ENCODE data around the gene CCDC192. TPM values are rescaled to one million over a fixed set of nuclear protein-coding genes. Genes with fewer than 3 reads are reported as not detected.

The CCDC192 gene
- total RNA-seq, 1 donor from 2014 or later, result not detected

DNA sequence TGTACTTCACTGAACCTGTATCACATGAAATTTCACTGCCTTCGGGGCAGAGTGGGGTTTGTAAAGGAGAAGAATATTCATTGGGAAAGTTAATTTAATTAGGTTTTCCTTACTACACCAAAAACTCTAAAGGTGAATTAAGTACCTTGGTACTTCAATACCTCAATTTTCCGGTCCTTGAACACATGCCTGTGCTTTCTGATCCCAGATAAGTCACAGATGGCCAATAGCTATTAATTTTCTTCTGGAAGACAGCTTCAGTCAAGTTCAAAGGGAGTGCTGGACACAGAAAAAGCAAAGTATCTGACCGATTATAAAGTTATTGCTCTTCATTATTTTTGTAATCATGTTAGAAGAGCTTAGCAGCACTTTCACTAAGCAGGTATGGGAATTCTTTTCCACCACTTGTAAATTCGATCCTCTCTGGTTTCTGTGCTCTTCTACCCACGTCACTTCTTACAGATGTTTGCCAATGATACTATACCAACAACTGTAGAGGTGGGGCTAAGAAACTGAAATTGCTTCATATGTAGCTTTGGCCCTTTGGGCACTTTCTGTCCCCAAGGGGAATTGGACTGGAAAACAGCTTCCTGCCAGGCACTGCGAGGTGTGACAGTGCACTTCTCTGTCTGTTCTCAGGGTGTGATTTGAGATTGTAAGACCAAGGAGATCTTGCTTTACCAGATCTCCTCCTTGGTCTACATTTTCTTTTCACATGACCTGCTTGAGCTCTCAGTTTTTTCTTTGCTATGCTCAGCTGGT, 164.0 kb downstream of the CCDC192 start:
- no peaks in the 10 kb centered on the region for H3K36me3 ChIP-seq
- DNase-seq (no peak), ATAC-seq (peak; percentile 79)
- H3K27ac ChIP-seq, result no peak overlapping the region
- TF ChIP-seq, protein P1, sequence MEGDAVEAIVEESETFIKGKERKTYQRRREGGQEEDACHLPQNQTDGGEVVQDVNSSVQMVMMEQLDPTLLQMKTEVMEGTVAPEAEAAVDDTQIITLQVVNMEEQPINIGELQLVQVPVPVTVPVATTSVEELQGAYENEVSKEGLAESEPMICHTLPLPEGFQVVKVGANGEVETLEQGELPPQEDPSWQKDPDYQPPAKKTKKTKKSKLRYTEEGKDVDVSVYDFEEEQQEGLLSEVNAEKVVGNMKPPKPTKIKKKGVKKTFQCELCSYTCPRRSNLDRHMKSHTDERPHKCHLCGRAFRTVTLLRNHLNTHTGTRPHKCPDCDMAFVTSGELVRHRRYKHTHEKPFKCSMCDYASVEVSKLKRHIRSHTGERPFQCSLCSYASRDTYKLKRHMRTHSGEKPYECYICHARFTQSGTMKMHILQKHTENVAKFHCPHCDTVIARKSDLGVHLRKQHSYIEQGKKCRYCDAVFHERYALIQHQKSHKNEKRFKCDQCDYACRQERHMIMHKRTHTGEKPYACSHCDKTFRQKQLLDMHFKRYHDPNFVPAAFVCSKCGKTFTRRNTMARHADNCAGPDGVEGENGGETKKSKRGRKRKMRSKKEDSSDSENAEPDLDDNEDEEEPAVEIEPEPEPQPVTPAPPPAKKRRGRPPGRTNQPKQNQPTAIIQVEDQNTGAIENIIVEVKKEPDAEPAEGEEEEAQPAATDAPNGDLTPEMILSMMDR (IDR thresholded peaks at IDR 0.05), result no peak
- no peak overlapping the region for H3K4me3 ChIP-seq
- intact Hi-C loops (cut with DNase I), result no loop called here
- H3K4me1 ChIP-seq, result peaks cover 12% of the 10 kb centered on the region
- no peaks in the 10 kb centered on the region for H3K9me3 ChIP-seq
- no peaks in the 10 kb centered on the region for H3K27me3 ChIP-seq

GRCh38 chr5:127870914-127871313, 167.7 kb downstream of the CCDC192 start:
- no peaks in the 10 kb centered on the region for H3K36me3 ChIP-seq
- intact Hi-C loops (cut with DNase I), result no loop called here
- TF ChIP-seq, protein P1 (IDR thresholded peaks at IDR 0.05), result no peak
- no peak overlapping the region for H3K27ac ChIP-seq
- no peaks in the 10 kb centered on the region for H3K9me3 ChIP-seq
- H3K27me3 ChIP-seq, result no peaks in the 10 kb centered on the region
- peaks cover 19% of the 10 kb centered on the region for H3K4me1 ChIP-seq
- ATAC-seq, result peak; percentile 70
- peak; percentile 86 for DNase-seq
- no peak overlapping the region for H3K4me3 ChIP-seq

- intact Hi-C loops (cut with DNase I), result no loop called here
- TF ChIP-seq, protein P1 (IDR thresholded peaks at IDR 0.05), result no peak
- H3K36me3 ChIP-seq, result no peaks in the 10 kb centered on the region
- ATAC-seq, result peak; percentile 48
- H3K9me3 ChIP-seq, result no peaks in the 10 kb centered on the region
- DNase-seq, result no peak
- H3K4me1 ChIP-seq, result peaks cover 19% of the 10 kb centered on the region
- no peak overlapping the region for H3K4me3 ChIP-seq
- peak overlapping the region; percentile 24 for H3K27ac ChIP-seq
- H3K27me3 ChIP-seq, result no peaks in the 10 kb centered on the region
These were observed 168.4 kb downstream of the CCDC192 start for GRCh38 chr5:127871503-127872153.

DNA sequence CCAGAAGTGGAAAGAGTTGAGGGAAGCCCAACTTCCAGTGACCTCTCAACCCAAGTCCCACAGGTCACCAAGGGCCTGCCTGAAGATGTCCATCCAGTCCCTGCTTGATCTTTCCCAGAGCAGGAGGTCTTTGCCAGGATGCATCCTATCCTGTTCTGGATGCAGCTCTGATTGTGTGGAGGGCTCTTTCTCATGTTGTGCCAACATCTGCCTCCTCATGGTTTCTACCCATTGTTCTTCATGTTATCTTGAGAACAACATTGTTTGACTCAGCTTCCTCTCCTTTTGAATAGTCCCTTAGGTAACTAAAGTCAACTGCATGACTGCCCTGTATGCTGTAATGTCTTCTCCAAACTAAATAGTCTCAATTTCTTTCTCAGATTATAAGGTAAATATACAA, 169.3 kb downstream of the CCDC192 start:
- Histone ChIP-seq H3K4me1 (peaks cover 19% of the 10 kb centered on the region), H3K4me3 (no peak overlapping the region), H3K36me3 (no peaks in the 10 kb centered on the region), H3K27ac (no peak overlapping the region), H3K9me3 (no peaks in the 10 kb centered on the region), H3K27me3 (no peaks in the 10 kb centered on the region)
- ATAC-seq (no peak), DNase-seq (no peak)
- intact Hi-C loops (cut with DNase I), result no loop called here
- TF ChIP-seq, protein P1 (IDR thresholded peaks at IDR 0.05), result no peak

DNA sequence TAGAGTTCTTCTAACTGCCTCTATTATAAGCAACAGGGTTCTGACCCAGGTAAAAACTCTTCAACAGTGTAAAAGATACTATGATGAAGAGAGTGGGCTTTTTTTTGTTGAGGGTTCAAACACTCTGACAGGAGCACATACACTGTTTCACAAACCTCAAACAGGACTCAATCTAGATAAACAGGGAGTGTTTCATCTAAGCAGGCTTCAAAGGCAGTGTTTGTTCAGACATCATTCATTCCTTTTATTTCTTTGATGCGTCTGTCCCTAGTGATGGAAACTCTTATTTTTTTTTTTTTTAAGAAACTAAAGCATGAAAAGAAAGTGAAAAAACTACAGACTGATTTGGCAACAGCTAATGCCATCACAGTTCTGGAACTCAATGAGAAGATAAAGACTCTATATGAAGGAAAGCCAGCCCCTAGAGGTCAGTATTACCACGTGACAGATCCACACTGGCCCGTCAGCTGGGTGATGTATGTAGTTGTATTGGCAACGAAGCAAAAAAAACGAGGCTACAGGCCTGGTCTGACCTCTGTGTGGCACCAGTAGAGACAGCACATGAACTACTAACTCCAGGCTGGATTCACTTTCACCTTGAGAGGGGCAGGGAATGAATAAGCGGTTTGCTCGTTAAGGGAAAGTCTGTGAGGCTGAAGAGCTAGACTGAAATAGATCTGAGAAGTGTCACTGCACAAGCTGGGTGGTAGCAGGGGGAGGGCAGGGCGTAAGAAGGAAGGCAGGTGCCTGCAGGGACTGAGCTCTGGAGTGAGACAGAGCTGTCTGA, 172.2 kb downstream of the CCDC192 start:
- Histone ChIP-seq H3K36me3 (no peaks in the 10 kb centered on the region), H3K27me3 (no peaks in the 10 kb centered on the region), H3K27ac (no peak overlapping the region), H3K4me1 (peaks cover 19% of the 10 kb centered on the region), H3K9me3 (no peaks in the 10 kb centered on the region), H3K4me3 (no peak overlapping the region)
- no peak for DNase-seq
- intact Hi-C loops (cut with DNase I), result no loop called here
- ATAC-seq, result peak; percentile 77
- TF ChIP-seq, protein P1 (IDR thresholded peaks at IDR 0.05), result peak; percentile 34

Data from upper lobe of right lung (tissue), 1 donor.